Heart left ventricle (tissue), 13 donors: ENCODE measurements around the gene ADAMTSL1.

ENCODE experiments used
- CTCF ChIP-seq, 12 donors: fragments of 200-600 bp; sonication (generic) in 4 of 12; IDR thresholded peaks; one replicate each; pipeline versions ENCODE4 v1.5.0 to v1.8.0; 2018 to 2022; ENCODE audit warnings: antibody characterized with exemption in 12 of 12, mild to moderate bottlenecking in 5 of 12
- POLR2A ChIP-seq, 2 donors: fragments of 450-650 bp; IDR thresholded peaks; one replicate each; pipeline ENCODE4 v1.6.1; 2017; ENCODE audit warnings: antibody characterized with exemption in 2 of 2, mild to moderate bottlenecking in 2 of 2, moderate library complexity in 2 of 2
- donor health status: ischemic (EF 13 %, LVEDD 7.1; RV severe dilation, severe dysfunction).
- donor health status: DM: no; HTN: yes; CAD: no.
- donor health status: DM: no; HTN: no; CAD: no.
- donor health status: ischemic (EF 25% LVEDD 6.9; RV normal size, moderate dysfunction).
- donor health status: ischemic (EF 25% LVEDD 5.7; RV mildly dilated, moderate dysfunction).
- donor health status: ischemic (EF 35%, LVEDD 5.7; RV mildly dilated, moderate dysfunction).
- donor health status: nonischemic (EF 11% LVEDD 7.7; RV severe dilation, severe dysfunction).
- donor health status: DM: yes; HTN: yes; CAD: no.
- donor health status: PGD.
- donor health status: ischemic (EF 29% LVEDD 5.4; RV normal size, mild dysfunction).
- donor health status: nonischemic (EF 23%, LVEDD 6.1; RV moderate dilation, normal function).

DNA sequence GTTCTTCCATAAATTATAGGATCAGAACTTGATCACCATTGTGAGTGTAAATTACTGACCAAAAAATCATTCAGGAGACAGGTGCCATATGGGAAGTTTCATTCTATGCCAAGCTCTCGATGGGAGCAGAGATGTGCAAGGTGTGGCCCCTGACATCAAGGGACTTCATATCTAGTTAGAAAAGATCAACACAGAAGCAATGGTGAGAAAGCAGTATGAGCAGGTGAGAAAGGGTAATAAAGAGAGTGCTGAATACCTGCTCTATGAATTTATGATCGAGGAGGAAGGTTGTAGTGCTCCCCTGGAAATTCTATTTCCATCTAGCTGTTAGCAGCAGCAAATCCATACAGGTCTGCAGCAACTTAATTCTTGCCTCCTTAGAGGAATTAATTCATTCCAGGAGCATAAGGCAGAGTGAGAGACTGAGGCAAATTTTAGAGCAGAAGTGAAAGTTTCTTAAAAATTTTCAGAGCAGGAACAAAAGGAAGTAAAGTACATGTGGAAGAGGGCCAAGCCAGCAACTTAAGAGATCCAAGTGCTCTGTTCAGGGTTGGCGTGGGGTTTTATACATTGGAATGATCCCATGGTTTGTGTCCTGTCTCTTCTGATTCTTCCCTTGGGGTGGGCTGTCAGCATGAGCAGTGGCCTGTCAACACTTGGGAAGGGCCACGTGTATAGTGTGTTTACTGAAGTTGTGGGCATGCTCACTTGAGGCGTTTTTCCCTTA, 377.3 kb downstream of the ADAMTSL1 start:
- TF ChIP-seq CTCF (IDR thresholded peaks at IDR 0.05) (no peak), POLR2A (IDR thresholded peaks at IDR 0.05) (no peak)
